Activated naive CD4-positive, alpha-beta T cell treated with anti-CD3 and anti-CD28 coated beads, Interleukin-2, amount 50 U/mL, for 16 hours (primary cell): ENCODE results near the gene KRT33A.

Experiments used
- DNase-seq: peaks from one replicate; pipeline ENCODE4 v3.0.0-alpha.2; 2020

Gene KRT33A

DNA sequence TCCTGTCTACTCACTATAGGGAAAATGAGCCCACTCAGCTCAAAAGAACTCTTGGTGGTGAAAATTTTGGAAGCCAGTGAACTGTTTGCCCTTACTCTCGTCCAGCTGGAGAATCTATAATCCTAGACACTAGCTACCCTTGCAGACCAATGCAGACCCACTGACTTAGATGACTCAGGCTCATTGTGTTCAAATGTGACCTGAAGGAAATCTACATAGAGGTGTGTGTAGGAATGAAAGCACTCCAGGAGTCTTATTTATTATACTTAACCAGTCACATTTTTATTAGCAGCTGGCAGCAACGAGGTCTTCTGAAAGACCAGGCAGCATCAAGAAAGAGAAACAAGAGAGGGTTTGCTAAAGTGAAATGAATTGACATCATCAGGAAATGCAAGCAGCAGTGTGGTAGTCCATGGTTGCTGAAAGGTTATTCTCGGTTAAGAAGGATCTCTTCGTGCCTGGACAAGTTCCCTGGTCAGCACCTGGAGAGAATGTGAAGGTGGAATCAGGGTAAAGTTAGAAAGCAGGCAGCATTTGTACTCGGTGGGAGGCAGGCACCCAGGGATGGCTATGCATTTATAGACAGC, 49.3 kb downstream of the KRT33A start:
- DNase-seq: no peak

DNA sequence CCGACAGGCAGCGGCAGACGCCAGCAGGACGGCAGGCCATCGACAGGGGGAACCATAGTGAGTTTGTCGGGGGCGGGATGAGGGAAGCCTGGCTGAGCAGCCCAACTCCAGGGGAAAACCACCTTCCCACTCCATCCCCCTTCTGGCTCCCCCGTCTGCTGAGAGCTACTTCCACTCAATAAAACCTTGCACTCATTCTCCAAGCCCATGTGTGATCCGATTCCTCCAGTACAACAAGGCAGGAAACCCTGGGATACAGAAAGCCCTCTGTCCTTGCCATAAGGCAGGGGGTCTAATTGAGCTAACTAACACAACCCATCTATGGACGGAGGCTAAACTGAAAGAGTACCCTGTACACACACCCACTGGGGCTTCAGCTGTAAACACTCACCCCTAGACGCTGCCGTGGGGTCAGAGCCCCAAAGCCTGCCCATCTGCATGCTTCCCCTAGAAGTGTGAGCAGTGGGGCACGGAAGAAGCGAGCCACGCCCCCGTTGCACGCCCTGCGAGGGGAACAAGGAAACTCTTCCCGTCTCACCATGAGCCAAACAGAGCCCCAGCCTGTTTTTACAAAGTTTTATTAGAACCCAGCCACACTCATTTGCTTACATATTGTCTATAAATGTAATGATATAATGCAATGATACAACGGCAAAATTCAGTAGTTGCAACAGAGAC, 52.0 kb downstream of the KRT33A start:
- DNase-seq: no peak

DNA sequence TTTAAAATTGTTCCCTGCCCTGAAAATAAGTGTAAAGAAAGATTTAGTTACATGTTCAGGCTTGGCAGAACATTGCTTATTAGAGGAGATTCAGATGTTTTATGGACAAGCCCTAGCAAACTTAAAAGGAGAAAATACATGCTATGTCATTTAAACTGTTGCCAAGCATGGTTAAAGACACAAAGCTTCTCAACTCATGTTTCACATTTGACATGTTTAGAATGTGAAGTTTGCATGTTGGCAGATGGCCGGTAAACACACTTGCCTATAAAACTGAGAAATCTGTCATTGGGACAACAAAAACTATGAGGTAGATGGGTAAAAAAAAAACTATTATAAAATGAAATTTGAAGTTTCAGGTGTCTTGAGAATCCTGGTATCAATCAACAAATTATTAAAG, 53.8 kb downstream of the KRT33A start:
- DNase-seq: no peak
